Measurements from ENCODE around the gene ST7.
"Not testable (repeated sequence)": the region's sequence is repeated elsewhere in the genome, so short reads cannot be mapped to it uniquely, and the experiment has no call there.

ST7 gene

DNA sequence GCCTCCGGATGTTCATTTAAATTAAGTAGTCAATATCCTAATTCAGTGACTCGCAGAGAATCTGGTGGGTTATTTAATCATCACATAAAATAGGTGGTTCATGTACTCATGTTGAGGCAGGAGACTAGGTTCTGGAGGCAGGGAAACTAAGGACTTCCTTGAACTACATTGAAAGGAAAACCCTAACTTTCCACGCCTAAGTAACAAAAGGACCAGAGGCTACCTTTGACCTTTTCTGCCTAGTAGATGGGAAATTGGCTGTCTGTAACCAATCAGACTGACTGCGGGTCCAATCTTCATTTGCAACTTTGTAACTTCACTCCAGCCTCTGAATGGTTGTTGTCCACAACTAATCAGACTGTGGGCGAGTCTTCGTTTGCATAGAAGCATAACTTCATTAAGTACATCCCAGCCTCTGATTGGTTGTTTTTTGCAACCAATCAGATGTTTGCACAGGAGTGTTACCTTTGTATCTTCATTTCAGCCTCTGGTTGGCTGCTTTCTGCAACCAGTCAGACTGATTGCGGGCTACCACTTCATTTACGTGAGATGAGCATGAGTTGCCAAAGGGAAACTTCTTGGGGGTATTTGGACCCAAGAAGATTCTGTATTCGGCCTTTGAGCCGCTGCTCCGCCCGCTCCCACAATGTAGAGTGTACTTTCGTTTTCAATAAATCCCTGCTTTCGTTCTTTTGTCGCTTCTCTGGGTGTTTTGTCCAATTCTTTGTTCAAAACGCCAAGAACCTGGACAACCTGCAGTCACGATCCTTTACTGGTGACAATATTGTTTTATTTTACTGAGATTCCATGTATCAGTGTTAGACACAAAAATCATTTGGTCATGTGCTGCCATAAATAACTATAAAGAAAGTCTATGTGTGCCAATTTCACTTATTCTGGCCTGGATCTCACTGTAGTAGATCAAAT lies 1.7 kb upstream of the ST7 start:
- no peak for DNase-seq

DNA sequence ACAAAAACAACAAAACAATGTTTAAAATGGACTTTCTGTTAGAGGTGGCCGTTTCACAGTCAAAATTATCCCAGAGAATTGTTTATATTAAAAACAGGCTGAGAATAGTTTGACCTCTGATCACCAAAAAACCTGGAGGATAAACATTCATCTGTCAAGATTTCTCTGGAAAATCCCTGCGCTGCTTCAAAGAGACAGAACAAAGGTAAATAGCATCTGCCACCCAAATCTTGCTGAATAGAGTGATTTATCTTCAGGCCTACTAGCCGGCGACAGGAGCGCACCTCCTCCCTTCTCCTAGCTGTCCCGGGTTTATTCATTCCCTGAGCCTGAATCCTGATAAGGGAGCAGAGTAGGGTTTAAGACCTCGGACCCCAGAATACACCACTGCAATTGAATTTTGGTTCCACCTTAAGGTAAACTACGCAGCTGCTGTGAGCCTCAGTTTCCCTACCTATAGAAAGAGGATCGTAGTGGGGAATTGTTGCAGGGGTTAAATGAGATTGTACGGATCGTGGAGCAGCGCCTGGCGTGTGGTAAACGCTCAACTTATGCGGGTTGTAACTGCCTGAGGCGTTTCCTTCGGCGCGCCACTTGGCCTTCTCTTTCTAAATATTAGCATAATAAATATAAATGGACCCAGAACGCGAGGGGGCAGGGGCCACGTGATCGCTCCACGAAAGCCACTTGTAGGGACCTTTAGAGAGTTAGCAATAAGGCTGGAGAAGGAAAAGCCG lies 498 bp upstream of the ST7 start:
- no peak for DNase-seq

DNA sequence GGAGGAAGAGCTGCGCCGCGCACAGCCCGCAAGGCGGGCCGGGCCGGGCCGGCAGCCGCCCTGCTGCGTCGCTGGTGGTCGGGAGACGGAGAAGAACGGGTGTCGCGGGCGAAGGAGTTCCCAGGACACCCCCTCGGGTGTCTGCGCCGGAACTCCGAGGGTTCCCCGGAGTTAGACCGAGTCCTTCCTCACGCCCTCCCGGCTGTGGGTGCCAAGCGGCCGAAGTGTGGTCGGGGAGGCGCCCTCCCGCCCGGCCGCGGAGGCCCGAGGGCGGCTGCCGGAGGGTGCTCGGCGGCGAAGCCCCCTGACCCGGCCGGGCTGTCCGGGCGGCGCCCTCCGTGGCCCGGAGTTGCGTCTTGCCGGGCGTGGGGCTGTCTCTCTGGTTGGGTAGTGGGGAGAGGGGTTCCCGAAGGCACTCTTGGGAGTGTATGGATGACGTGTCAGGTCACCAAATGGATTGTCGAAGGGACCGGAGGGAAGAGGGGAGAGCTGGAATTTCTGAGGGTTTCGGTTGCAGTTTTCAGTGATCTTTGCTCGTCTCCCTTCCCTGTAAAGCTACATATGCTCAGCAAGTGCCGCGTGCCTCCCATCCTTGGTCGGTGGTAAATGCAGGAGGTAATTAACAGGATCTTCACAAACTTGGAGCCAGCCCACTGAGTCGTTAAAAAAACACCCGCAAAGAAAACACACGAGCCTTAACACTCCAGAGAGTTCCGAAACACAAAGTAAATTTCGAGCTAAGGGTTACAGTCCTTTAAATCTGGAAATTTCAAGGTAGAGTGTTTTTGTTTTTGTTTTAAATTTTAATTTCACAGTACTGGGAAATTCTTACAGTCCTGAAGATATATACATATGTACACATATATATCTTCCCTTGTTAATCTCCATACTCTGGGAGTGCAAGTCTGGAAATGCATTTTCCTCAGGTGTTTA lies 871 bp downstream of the ST7 start:
- DNase-seq = peak in 3 of 6 experiments; percentile 26 to 70 (median 44)

DNA sequence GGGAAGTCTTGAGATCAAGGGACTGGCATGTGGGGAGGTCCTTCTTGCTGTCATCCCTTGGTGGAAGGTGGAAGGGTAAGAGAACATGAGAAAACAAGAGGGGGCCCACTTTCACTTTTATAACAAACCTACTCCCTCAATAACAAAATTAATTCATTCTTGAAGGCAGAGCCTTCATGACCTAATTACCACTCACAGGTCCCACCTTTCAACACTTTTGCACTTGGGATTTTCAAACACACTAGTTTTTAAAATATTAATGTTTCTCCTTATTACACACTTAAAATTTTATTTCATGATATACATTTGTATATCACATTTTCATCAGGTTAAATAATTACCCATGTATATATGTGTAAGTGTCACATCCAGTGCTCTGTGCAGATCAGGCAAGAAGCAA lies 2.0 kb downstream of the ST7 start:
- DNase-seq = no peak

DNA sequence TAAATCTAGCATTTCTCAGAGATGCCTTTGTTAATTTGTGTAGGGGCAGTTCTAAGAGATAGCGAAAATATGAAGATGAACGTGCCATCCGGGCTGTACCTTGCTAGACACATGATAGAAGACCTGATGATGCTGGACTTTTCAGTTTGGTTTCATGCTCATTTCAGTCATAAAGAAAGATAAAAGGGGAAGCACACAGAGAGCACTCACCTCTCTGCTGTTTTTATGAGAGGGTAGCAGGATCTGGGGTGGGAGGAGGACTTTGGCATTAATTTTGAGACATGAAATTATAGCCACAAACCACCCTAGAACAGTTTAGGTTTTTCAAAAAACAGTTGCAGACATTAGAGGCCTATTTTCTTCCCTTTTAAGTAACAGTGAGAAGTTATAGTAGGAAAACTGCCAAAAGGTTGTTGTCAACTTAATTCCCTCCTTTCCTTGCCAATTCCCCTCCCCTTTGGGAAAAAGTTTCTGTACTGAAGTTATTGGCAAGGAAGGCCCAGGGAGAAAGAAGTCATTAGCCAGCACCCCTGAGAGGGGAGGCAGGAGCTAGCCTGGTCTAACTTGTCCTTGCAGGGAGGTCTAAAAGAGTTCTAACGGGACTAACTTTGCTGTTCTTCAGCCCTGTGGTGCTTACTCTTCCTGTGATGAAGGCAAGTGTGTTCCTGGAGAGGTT lies 2.6 kb downstream of the ST7 start:
- no peak for DNase-seq

DNA sequence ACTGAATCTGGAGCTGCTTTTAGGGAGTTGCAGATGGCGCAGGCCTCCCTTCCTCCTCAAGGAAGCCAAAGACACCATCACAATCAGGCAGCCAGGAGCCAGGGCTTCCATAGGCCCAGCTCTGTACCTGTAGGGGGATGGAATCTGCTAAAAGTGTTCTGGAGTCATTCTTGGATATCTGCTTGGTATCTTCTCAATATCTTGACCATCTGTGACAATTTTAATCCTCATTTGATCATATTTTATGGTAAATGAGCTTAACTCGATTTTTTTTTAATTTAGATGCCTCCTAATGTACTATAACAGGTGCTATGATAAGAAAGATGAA lies 3.1 kb downstream of the ST7 start:
- DNase-seq = no peak

DNA sequence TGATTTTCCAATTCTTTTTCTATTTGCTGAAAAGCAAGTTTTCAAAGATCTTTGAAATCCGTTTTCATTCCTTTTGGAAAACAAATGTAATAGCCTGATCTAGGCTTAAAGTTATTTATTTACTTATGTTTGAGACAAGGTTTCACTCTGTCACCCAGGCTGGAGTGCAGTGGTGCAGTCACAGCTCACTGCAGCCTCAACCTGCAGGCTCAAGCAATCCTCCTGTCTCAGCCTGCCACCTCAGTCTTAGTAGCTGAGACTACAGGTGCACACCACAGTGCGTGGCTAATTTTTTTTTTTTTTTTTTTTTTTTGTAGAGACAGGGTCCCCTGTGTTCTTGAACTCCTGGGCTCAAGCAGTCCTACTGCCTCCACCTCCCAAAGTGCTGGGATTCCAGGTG lies 4.6 kb downstream of the ST7 start:
- no peak for DNase-seq

DNA sequence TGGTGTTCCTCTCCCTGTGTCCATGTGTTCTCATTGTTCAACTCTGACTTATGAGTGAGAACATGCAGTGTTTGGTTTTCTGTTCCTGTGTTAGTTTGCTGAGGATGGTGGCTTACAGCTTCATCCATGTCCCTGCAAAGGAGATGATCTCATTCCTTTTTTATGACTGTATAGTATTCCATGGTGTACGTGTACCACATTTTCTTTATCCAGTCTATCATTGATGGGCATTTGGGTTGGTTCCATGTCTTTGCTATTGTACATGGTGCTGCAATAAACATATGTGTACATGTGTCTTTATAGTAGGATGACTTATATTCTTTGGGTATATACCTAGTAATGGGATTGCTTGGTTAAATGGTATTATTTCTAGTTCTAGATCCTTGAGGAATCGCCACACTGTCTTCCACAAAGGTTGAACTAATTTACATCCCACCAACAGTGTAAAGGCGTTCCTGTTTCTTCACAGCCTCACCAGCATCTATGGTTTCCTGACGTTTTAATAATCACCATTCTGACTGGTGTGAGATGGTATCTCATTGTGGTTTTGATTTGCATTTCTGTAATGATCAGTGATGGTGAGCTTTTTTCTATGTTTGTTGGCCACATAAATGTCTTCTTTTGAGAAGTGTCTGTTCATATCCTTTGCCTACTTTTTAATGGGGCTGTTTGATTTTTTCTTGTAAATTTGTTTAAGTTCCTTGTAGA lies 8.8 kb downstream of the ST7 start:
- not testable (repeated sequence) for DNase-seq

DNA sequence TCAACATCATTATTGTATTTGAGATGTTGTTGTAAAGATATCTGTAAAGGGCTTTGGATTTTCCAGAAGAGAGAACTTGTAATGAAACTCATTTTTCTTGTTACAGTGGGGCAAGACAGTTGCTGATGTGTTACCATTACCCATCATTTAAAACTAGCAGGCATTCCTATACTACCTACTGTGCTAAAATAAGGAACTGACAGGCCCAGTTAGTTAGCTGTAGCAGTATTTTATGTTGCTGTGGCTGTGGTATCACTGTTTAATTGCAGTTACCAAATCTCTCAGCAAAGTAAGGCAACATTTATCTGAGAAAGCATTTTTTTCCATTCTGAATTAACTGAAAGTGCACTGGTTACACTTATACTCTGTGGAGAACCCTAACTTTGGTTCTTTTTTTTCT lies 9.9 kb downstream of the ST7 start:
- DNase-seq = no peak

DNA sequence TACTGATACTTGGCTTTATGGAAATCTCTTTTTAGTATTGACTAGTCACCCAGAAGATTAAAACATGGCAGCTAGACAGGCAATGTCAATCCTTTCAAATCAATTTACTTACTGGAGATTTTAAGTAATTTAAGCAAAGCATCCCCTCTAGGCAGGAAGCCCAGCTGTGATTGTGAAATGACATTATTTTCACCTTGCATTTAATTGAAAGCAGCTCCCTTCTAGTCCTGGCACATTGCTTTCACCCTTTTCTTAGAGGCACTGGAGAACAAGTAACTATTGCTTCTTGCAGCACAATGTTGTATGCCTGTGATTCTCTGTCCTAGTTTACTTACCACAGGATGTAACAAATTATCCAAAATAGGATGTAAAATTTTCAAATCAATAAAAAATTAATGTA lies 13.3 kb downstream of the ST7 start:
- no peak for DNase-seq

DNA sequence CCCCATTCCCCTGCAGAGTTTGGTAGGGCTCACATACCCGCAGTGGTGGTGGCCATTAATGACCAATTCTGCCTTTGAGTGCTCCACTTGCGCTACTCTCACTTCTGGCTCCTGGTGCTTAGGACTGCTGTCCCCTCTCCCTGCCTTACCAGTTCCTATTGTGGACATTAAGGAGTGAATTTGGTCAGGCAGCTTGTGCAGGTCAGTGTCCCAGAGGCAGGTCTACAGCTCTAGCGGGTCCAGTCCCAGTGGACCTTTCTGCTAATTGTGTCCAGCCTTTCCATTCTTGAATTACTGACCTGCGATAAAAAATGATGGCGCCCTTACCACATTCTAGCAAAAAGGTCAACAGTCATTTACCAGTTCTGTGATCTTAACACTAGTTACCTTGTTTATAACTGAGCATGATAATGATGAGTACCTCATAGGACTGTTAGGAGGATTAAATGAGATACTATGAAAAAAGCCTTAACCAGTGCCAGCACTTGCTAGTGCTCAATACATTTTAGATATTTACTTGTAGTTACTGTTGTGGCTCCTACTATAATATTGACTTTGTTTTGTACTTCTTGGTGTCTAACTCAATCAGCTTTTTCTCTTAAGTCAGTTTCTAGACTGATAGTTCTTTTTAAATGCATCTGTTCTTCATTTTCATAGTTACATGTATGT lies 14.1 kb downstream of the ST7 start:
- DNase-seq = no peak

DNA sequence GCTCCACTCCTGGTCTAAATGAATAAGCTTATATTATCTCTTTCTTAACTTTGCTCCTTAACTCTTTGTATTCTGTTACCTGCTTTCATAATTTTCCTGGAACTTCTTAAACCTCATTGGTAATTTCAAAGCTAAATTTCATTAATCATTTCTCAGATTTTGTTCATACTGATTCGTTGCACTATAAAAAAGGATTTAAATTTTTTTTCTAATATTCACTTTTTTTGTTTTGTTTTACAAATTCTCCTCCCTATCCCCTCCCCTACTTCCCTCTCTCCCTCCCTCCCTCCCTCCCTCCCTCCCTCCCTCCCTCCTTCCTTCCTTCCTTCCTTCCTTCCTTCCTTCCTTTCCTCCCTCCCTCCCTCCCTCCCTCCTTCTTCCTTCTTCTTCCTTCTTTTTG lies 14.7 kb downstream of the ST7 start:
- no peak for DNase-seq

DNA sequence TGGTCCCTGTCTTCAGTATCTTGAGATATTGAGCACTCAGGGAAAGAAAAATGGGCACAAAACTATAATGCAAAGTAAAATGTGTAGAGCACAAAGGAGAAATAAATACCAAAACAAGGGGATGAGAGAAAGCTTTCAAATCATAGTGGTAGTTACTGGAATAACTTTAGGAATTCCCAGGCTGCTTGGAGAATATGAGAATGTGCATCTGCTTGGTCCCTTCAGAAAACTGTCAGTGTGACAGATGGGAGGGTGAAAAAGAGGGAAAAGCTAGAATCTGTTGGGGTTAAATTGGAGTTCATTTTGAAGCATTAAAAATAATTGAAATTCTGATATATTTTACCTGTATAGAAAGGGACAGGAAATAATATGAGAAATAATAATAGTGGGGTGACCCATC lies 15.3 kb downstream of the ST7 start:
- DNase-seq = no peak

DNA sequence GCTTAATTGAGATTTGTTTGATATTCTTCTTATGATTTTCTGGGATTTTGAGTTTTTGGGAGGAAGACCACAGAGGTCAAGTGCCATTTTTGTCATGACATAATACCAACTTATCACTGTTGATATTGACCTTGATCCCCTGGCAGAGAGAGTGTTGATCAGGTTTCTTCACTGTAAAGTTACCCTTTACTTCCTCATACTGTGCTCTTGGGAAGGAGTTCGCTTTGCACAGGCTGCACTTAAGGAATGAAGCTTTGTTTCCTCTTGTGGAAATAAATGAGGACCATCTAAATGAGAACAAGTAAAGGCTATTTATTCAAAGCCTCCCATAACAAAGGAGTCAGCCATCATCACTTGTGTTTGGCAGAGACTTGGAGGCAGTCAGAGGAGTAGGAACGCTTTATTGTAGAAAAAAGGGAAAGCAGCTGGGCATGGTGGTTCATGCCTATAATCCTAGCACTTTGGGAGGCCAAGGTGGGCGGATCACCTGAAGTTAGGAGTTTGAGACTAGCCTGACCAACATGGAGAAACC lies 16.1 kb downstream of the ST7 start:
- no peak for DNase-seq

DNA sequence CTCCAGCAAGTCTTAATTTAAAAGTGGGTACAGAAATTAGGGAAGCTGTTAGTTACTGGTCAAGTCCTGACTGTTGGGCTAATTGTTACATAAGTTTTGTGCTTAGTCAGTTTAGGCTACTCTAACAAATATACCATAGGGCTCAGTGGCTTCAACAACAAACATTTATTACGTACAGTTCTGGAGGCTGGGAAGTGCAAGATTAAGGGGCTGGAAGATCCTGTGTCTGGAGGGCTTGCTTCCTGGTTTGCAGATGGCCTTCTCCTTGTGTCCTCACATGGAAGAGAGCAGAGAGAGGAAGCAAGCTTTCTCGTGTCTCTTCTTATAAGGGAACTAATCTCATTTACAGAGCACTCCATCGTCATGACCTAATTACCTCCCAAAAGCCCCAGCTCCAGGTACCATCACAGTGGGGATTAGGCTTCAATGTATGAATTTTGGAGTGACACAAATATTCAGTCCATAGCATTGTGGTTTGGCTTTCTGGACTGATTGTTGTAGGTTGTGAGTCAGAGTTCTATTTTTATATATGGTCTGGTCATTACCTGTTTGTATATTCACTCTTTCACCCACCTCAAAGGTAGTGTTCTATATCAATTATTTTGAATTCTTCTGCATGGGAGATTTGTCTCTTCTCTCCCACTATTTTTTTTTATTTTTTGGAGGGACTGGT lies 17.1 kb downstream of the ST7 start:
- no peak for DNase-seq

DNA sequence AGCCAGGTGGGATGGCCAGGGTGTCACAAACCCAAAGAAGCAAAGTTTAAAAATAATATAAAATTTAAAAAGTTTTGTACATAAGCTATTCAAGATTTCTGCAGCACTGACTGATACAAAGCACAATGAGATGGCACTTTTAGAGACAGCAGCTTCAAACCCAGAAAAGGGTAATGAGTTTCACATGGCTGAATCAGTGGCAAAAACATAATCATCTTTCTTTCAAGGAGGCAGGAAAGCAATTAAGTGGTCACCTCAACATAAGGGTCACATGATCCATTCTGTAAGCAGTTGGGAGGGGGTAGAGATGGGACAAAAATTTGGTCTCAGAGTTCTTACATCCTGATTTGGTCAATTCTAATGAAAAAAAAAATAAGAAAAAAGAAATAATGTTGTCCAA lies 17.9 kb downstream of the ST7 start:
- DNase-seq = not testable (repeated sequence)

DNA sequence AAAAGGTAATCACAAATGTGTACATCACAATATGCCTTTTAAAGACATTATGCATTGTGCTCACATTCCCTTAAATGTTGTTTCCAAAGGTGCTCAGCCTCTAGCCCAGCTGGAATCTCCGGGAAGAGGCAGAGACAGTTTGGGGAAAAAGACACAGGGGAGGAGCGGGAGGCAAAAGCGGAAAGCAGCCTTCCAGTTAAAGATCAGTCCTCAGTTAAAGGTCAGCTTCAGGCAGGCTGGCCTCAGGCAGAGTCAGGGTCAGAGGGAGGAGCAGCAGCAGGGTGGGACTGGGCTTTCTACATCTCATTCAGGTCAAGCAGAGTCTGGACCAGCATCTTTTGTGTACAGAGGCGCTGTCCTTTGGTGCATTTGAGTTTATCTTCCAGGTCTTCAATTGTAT lies 18.6 kb downstream of the ST7 start:
- no peak for DNase-seq

DNA sequence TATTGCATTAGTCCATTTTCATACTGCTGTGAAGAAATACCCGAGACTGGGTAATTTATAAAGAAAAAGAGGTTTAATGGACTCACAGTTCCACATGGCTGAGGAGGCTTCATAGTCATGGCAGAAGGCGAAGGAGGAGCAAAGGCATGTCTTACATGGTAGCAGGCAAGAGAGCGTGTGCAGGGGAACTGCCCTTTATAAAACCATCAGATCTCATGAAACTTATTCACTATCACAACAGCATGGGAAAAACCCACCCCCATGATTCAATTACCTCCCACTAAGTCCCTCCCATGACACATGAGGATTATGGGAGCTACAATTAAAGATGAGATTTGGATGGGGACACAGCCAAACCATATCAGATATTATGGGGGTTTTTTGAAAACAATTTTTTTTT lies 21.7 kb downstream of the ST7 start:
- DNase-seq = not testable (repeated sequence)

DNA sequence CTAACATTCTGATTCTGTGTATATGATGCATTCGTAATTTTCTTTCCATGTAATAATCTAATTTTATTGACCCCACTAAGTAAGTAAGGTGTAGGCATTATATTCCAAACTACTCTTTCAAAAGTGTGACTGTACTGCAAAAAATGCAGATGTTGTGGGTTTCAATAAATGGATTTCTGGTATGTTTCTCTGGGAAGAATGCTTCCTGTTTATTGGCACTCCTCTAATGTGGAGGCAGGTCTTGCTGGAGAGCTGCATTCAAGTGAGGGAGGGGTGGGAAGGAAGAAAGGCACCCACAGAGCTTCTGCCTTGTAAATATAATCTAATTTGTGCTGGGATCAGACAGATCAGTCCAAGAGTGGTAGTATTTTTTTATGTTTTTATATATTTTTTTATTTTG lies 23.9 kb downstream of the ST7 start:
- DNase-seq = no peak

DNA sequence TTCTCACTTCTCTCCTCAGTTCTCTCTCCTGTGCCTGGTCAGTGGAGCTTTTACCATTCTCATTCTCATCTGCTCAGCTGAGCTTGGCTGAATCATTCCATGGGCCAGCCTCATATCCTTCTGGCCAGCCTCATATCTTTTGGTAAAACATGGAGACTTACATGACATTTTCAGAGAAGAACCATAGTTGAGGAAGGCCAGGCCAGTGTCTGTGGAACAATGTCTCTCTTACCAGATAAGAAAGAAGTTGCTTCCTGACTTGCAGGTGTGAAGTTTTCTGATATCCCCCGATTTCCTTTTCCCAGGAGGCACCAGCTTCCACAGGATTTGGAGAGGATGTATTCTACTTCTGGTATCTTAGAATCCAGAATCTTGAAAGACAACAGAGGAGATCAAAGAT lies 24.7 kb downstream of the ST7 start:
- no peak for DNase-seq

DNA sequence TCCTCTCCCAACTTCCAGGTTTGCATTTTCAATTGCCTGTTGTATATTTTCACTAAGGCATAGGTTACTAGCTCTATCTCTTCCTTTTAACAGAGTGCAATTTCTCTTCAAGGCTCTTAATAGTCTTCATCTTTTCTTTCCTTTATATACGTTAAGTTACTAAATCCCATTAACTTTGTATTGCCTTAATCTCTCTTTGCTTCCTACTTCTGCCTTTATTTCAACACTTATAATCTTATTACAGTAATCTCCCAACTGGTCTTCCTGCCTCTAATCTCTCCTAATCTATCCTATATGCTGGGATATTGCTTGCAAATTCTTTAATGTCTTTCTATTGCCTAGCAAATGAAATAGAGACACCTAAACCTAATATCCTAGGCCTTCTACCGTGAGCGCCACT lies 26.1 kb downstream of the ST7 start:
- DNase-seq = no peak

Data from stimulated activated naive CD4-positive, alpha-beta T cell (primary cell).